Keratinocyte (primary cell): Measurements from ENCODE around the gene CKAP2L. TPM values are rescaled to one million over a fixed set of nuclear protein-coding genes. Genes with fewer than 3 reads are reported as not detected.

Experiments used
- DNase-seq: peaks from one replicate; pipeline ENCODE4 v3.0.0-alpha.2; 2011; ENCODE audit warnings: low read depth, missing footprints, low spot score
- FAIRE-seq: peaks from 2 replicates; lab custom pipeline; 2011; peaks lifted over from hg19 to GRCh38; lab: Jason Lieb, UNC
- H2AFZ ChIP-seq: 2 replicates; pipeline ENCODE4 v1.6.0; 2012; ENCODE audit warnings: low read length, control low read depth, inconsistent platforms; ENCODE audit not compliant: control insufficient read depth
- H3K27ac ChIP-seq: 2 replicates; pipeline ENCODE4 v1.5.1; 2011; ENCODE audit warnings: low read length; ENCODE audit not compliant: control insufficient read depth, insufficient read depth
- H3K27me3 ChIP-seq: 3 replicates; pipeline ENCODE4 v1.6.0; 2011; ENCODE audit warnings: low read length; ENCODE audit not compliant: control insufficient read depth, insufficient read depth; ENCODE audit errors: extremely low read depth
- H3K36me3 ChIP-seq, 2 experiments: 2 replicates in 1 of 2; 3 replicates in 1 of 2; pipeline ENCODE4 v1.5.1; 2011; ENCODE audit warnings: low read length in 2 of 2, mild to moderate bottlenecking in 1 of 2; ENCODE audit not compliant: control insufficient read depth in 2 of 2, insufficient read depth in 2 of 2; ENCODE audit errors: extremely low read depth in 1 of 2
- H3K4me1 ChIP-seq: 3 replicates; pipeline ENCODE4 v1.5.1; 2011; ENCODE audit warnings: low read length; ENCODE audit not compliant: control insufficient read depth, insufficient read depth; ENCODE audit errors: extremely low read depth
- H3K4me2 ChIP-seq: 3 replicates; pipeline ENCODE4 v1.6.0; 2011; ENCODE audit warnings: low read depth, low read length; ENCODE audit not compliant: control insufficient read depth, insufficient read depth; ENCODE audit errors: extremely low read depth
- H3K4me3 ChIP-seq, 3 experiments: fragments of 200-600 bp in 1 of 3; sonication (generic) in 1 of 3; 2 replicates in 2 of 3; 3 replicates in 1 of 3; pipeline ENCODE4 v1.5.1; 2011 to 2016; ENCODE audit warnings: low read length in 3 of 3, mild to moderate bottlenecking in 3 of 3, control low read depth in 2 of 3, inconsistent platforms in 1 of 3, low read depth in 1 of 3, mixed read lengths in 1 of 3, mixed run types in 1 of 3, moderate library complexity in 1 of 3; ENCODE audit not compliant: control insufficient read depth in 2 of 3, insufficient read depth in 2 of 3; ENCODE audit errors: extremely low read depth in 1 of 3
- H3K79me2 ChIP-seq: 2 replicates; pipeline ENCODE4 v1.6.0; 2012; ENCODE audit warnings: low read length; ENCODE audit not compliant: control insufficient read depth, insufficient read depth
- H3K9ac ChIP-seq: 3 replicates; pipeline ENCODE4 v1.6.0; 2011; ENCODE audit warnings: low read length; ENCODE audit not compliant: control insufficient read depth, insufficient read depth; ENCODE audit errors: extremely low read depth
- H3K9me1 ChIP-seq: 3 replicates; pipeline ENCODE4 v1.6.0; 2011; ENCODE audit warnings: low read length; ENCODE audit not compliant: control insufficient read depth, insufficient read depth; ENCODE audit errors: extremely low read depth
- H3K9me3 ChIP-seq: 2 replicates; pipeline ENCODE4 v1.5.1; 2012; ENCODE audit warnings: low read depth, low read length; ENCODE audit not compliant: control insufficient read depth
- H4K20me1 ChIP-seq: 3 replicates; pipeline ENCODE4 v1.6.0; 2011; ENCODE audit warnings: low read length; ENCODE audit not compliant: control insufficient read depth, insufficient read depth; ENCODE audit errors: extremely low read depth
- CTCF ChIP-seq, 3 experiments: IDR thresholded peaks in 1 of 3; conservative IDR thresholded peaks in 1 of 3; optimal IDR thresholded peaks in 1 of 3; 2 replicates in 2 of 3; 3 replicates in 1 of 3; pipeline versions ENCODE3 to v1.5.1; 2011; ENCODE audit warnings: low read length in 3 of 3, mild to moderate bottlenecking in 3 of 3, moderate library complexity in 2 of 3, control low read depth in 1 of 3, inconsistent platforms in 1 of 3; ENCODE audit not compliant: insufficient read depth in 2 of 3; ENCODE audit errors: extremely low read depth in 1 of 3
- EZH2 ChIP-seq: IDR thresholded peaks from one replicate; pipeline ENCODE4 v1.6.1; 2012; ENCODE audit warnings: inconsistent platforms, mild to moderate bottlenecking, low read length, moderate library complexity
- dilution Hi-C: fragments of 300-500 bp; cut with MboI; formaldehyde crosslinking; loops from one replicate; pipeline ENCODE4 v1.7.0; 2020; ENCODE audit warnings: low sequenced_read_pairs; ENCODE audit not compliant: extremely low pct_ligation_motif_present
- polyA plus RNA-seq, 5 experiments: library from polyadenylated mRNA; depleted of rRNA in 3 of 5; stranded (reverse) in 3 of 5; stranded (forward) in 1 of 5; unstranded in 1 of 5; fragments of >200 nt; gene quantifications; 1 replicate in 1 of 5; 2 replicates in 3 of 5; 3 replicates in 1 of 5; pipeline versions ENCODE4 v1.2.1 to v1.2.3, GENCODE V29; 2011 to 2012; ENCODE audit warnings: missing spikeins in 2 of 5, low read depth in 1 of 5, low replicate concordance in 1 of 5

The CKAP2L gene
- polyA plus RNA-seq, 1 donor (not counting 4 experiments of a cell fraction or from before 2014, with no cell fraction given) = 10.9 TPM

- DNase-seq (no peak), FAIRE-seq (no peak)
- Histone ChIP-seq H3K9me3 (no peaks in the 10 kb centered on the region), H3K9ac (no peak overlapping the region), H2AFZ (no peak overlapping the region), H3K79me2 (peaks cover 47% of the 10 kb centered on the region), H3K9me1 (no peaks in the 10 kb centered on the region), H3K27ac (no peak overlapping the region), H4K20me1 (no peaks in the 10 kb centered on the region), H3K4me3 (peak overlapping the region in 1 of 3 experiments; percentile 4), H3K4me1 (peaks cover 22% of the 10 kb centered on the region), H3K4me2 (peak overlapping the region; percentile 77), H3K27me3 (no peaks in the 10 kb centered on the region), H3K36me3 (peaks cover 0 to 23% of the 10 kb centered on the region in 2 experiments)
- TF ChIP-seq CTCF (optimal IDR thresholded peaks at IDR 0.05 in 1 of 3, IDR thresholded peaks at IDR 0.05 in 1 of 3, conservative IDR thresholded peaks at IDR 0.05 in 1 of 3; ENCODE audit: extremely low read depth in 1 of 3, insufficient read depth in 2 of 3, low read length in 3 of 3) (no peak), EZH2 (no peak)
- dilution Hi-C loops = no loop called here
Measured at GRCh38 chr2:112762276-112762675, 2.1 kb downstream of the CKAP2L start.

- no peak overlapping the region for H3K4me2 ChIP-seq
- peaks cover 0 to 38% of the 10 kb centered on the region in 2 experiments for H3K36me3 ChIP-seq
- no peak overlapping the region for H2AFZ ChIP-seq
- dilution Hi-C loops = no loop called here
- TF ChIP-seq CTCF (optimal IDR thresholded peaks at IDR 0.05 in 1 of 3, IDR thresholded peaks at IDR 0.05 in 1 of 3, conservative IDR thresholded peaks at IDR 0.05 in 1 of 3; ENCODE audit: extremely low read depth in 1 of 3, insufficient read depth in 2 of 3, low read length in 3 of 3) = no peak
- no peak for TF ChIP-seq EZH2
- peaks cover 54% of the 10 kb centered on the region for H3K79me2 ChIP-seq
- H3K9me3 ChIP-seq = no peaks in the 10 kb centered on the region
- H3K27ac ChIP-seq = no peak overlapping the region
- no peak for DNase-seq
- FAIRE-seq = no peak
- no peaks in the 10 kb centered on the region for H3K9me1 ChIP-seq
- H3K4me1 ChIP-seq = peaks cover 19% of the 10 kb centered on the region
- no peak overlapping the region for H3K9ac ChIP-seq
- no peak overlapping the region for H3K4me3 ChIP-seq
- no peaks in the 10 kb centered on the region for H3K27me3 ChIP-seq
- H4K20me1 ChIP-seq = no peaks in the 10 kb centered on the region
Measured at GRCh38 chr2:112760149-112760548, 4.3 kb downstream of the CKAP2L start.
